ENCODE results near the gene ITGB4.

GRCh38 chr17:75778861-75779249 lies 57.6 kb downstream of the ITGB4 start:
- no peak for TF ChIP-seq EP300 (IDR thresholded peaks at IDR 0.05)
- TF ChIP-seq CTCF (IDR thresholded peaks at IDR 0.05) = peak; percentile 38 to 77 (median 66)
- no peak for TF ChIP-seq POLR2AphosphoS5 (IDR thresholded peaks at IDR 0.05)
- no peak for TF ChIP-seq POLR2A (IDR thresholded peaks at IDR 0.05)

All from upper lobe of left lung (tissue), 4 donors.